Measurements from ENCODE around the gene KRTAP10-7. TPM values are rescaled to one million over a fixed set of nuclear protein-coding genes. Genes with fewer than 3 reads are reported as not detected.

The KRTAP10-7 gene
- total RNA-seq, 3 donors from 2014 or later, result not detected

GRCh38 chr21:44582055-44582454 lies 18.3 kb upstream of the KRTAP10-7 start:
- H3K36me3 ChIP-seq, result no peaks in the 10 kb centered on the region
- DNase-seq (ENCODE audit: low spot score in 2 of 2), result no peak
- H3K4me3 ChIP-seq, result no peak overlapping the region
- H3K4me1 ChIP-seq, result no peaks in the 10 kb centered on the region
- intact Hi-C loops (cut with DNase I; ENCODE audit: low total_unique reads), result no loop called here
- peaks cover 0 to 19% of the 10 kb centered on the region in 2 donors for H3K27me3 ChIP-seq
- no peak overlapping the region for H3K27ac ChIP-seq
- peaks cover 22 to 30% of the 10 kb centered on the region in 2 donors for H3K9me3 ChIP-seq
- TF ChIP-seq POLR2AphosphoS5 (IDR thresholded peaks at IDR 0.05), result no peak
- TF ChIP-seq CTCF (IDR thresholded peaks at IDR 0.05), result no peak
- TF ChIP-seq POLR2A (IDR thresholded peaks at IDR 0.05), result no peak

GRCh38 chr21:44583089-44583799 lies 17.2 kb upstream of the KRTAP10-7 start:
- TF ChIP-seq POLR2AphosphoS5 (IDR thresholded peaks at IDR 0.05) (no peak), CTCF (IDR thresholded peaks at IDR 0.05) (no peak)
- no peaks in the 10 kb centered on the region for H3K36me3 ChIP-seq
- intact Hi-C loops (cut with DNase I; ENCODE audit: low total_unique reads), result no loop called here
- no peak overlapping the region for H3K4me3 ChIP-seq
- DNase-seq (ENCODE audit: low spot score in 2 of 2), result peak in 1 of 2 donors; percentile 33
- H3K27me3 ChIP-seq, result peaks cover 0 to 19% of the 10 kb centered on the region in 2 donors
- H3K9me3 ChIP-seq, result peaks cover 16 to 25% of the 10 kb centered on the region in 2 donors
- H3K27ac ChIP-seq, result no peak overlapping the region
- no peaks in the 10 kb centered on the region for H3K4me1 ChIP-seq

GRCh38 chr21:44583800-44584147 lies 16.6 kb upstream of the KRTAP10-7 start:
- H3K9me3 ChIP-seq, result peaks cover 16 to 25% of the 10 kb centered on the region in 2 donors
- no peak for DNase-seq (ENCODE audit: low spot score in 2 of 2)
- no peaks in the 10 kb centered on the region for H3K36me3 ChIP-seq
- TF ChIP-seq POLR2A (IDR thresholded peaks at IDR 0.05), result no peak
- no peak for TF ChIP-seq CTCF (IDR thresholded peaks at IDR 0.05)
- no peak for TF ChIP-seq POLR2AphosphoS5 (IDR thresholded peaks at IDR 0.05)
- intact Hi-C loops (cut with DNase I; ENCODE audit: low total_unique reads), result no loop called here
- no peak overlapping the region for H3K4me3 ChIP-seq
- H3K4me1 ChIP-seq, result no peaks in the 10 kb centered on the region
- peaks cover 0 to 15% of the 10 kb centered on the region in 2 donors for H3K27me3 ChIP-seq
- H3K27ac ChIP-seq, result no peak overlapping the region

GRCh38 chr21:44585892-44586291 lies 14.5 kb upstream of the KRTAP10-7 start:
- no peak overlapping the region for H3K4me3 ChIP-seq
- TF ChIP-seq CTCF (IDR thresholded peaks at IDR 0.05) (no peak), POLR2A (IDR thresholded peaks at IDR 0.05) (no peak), POLR2AphosphoS5 (IDR thresholded peaks at IDR 0.05) (no peak)
- no peaks in the 10 kb centered on the region for H3K36me3 ChIP-seq
- peaks cover 0 to 19% of the 10 kb centered on the region in 2 donors for H3K27me3 ChIP-seq
- intact Hi-C loops (cut with DNase I; ENCODE audit: low total_unique reads), result no loop called here
- H3K9me3 ChIP-seq, result peaks cover 11 to 14% of the 10 kb centered on the region in 2 donors
- no peaks in the 10 kb centered on the region for H3K4me1 ChIP-seq
- no peak overlapping the region for H3K27ac ChIP-seq
- DNase-seq (ENCODE audit: low spot score in 2 of 2), result no peak

GRCh38 chr21:44589094-44589493 lies 11.3 kb upstream of the KRTAP10-7 start:
- peaks cover 0 to 34% of the 10 kb centered on the region in 2 donors for H3K27me3 ChIP-seq

More at GRCh38 chr21:44589094-44589493, 11.3 kb upstream of the KRTAP10-7 start:
- intact Hi-C loops (cut with DNase I; ENCODE audit: low total_unique reads), result no loop called here
- DNase-seq (ENCODE audit: low spot score in 2 of 2), result no peak
- no peak overlapping the region for H3K4me3 ChIP-seq
- H3K36me3 ChIP-seq, result no peaks in the 10 kb centered on the region
- no peak for TF ChIP-seq CTCF (IDR thresholded peaks at IDR 0.05)
- no peaks in the 10 kb centered on the region for H3K4me1 ChIP-seq
- peaks cover 0 to 6% of the 10 kb centered on the region in 2 donors for H3K9me3 ChIP-seq
- H3K27ac ChIP-seq, result no peak overlapping the region

Data from breast epithelium (tissue), 4 donors.